WTC11 (cell line): ENCODE measurements around the gene RNF145. TPM values are rescaled to one million over a fixed set of nuclear protein-coding genes. Genes with fewer than 3 reads are reported as not detected.

ENCODE experiments used
- ATAC-seq: fragments of 200-7000 bp; cut with Tn5 transposase; 2 replicates; pipeline ENCODE4 v1.10.0; 2021; ENCODE audit warnings: mild to moderate bottlenecking, moderate library complexity
- CTCF ChIA-PET: fragments of 300-600 bp; sonication (Branson Sonifier 250); formaldehyde crosslinking; loops from one replicate; lab custom pipeline; 2021; ENCODE audit warnings: antibody characterized with exemption; lab: Charles Lee
- POLR2A ChIA-PET: fragments of 350-600 bp; sonication (Branson Sonifier 250); formaldehyde crosslinking; loops from one replicate; lab custom pipeline; 2021; ENCODE audit warnings: antibody characterized with exemption; lab: Charles Lee
- DNase-seq: peaks from one replicate; pipeline ENCODE4 v3.0.0; 2021; ENCODE audit warnings: low spot score
- H3K27ac Mint-ChIP-seq: 2 replicates; pipeline ENCODE4 v1.8.0; 2021; ENCODE audit warnings: mixed read lengths
- H3K27me3 Mint-ChIP-seq: 2 replicates; pipeline ENCODE4 v1.8.0; 2021; ENCODE audit warnings: low read depth, mild to moderate bottlenecking, moderate library complexity, mixed read lengths
- H3K36me3 Mint-ChIP-seq: 2 replicates; pipeline ENCODE4 v1.8.0; 2021; ENCODE audit warnings: mixed read lengths
- H3K4me1 Mint-ChIP-seq: 2 replicates; pipeline ENCODE4 v1.8.0; 2022; ENCODE audit warnings: mixed read lengths
- H3K4me3 Mint-ChIP-seq: 2 replicates; pipeline ENCODE4 v1.8.0; 2021; ENCODE audit warnings: mild to moderate bottlenecking, moderate library complexity, mixed read lengths
- H3K9me3 Mint-ChIP-seq: 2 replicates; pipeline ENCODE4 v1.8.0; 2021; ENCODE audit warnings: mixed read lengths
- EMX1 ChIP-seq: fragments of 250-450 bp; sonication (Bioruptor Pico); IDR thresholded peaks from 2 replicates; pipeline ENCODE4 v1.8.0; 2021; ENCODE audit warnings: mild to moderate bottlenecking
- IRF2 ChIP-seq: sonication (generic); formaldehyde crosslinking; IDR thresholded peaks from 2 replicates; pipeline ENCODE4 v1.8.0; 2022; ENCODE audit warnings: low read depth, missing genetic modification reagents, borderline replicate concordance
- MYBL2 ChIP-seq: sonication (generic); formaldehyde crosslinking; IDR thresholded peaks from 2 replicates; pipeline ENCODE4 v1.8.1; 2023; ENCODE audit warnings: mild to moderate bottlenecking, moderate library complexity, missing genetic modification reagents
- NR1H2 ChIP-seq: sonication (generic); formaldehyde crosslinking; IDR thresholded peaks from 2 replicates; pipeline ENCODE4 v1.9.0; 2021; ENCODE audit warnings: mild to moderate bottlenecking, moderate library complexity, missing genetic modification reagents
- RELA ChIP-seq: sonication (generic); formaldehyde crosslinking; IDR thresholded peaks from 2 replicates; pipeline ENCODE4 v1.8.1; 2022; ENCODE audit warnings: missing genetic modification reagents, mild to moderate bottlenecking, borderline replicate concordance
- SMAD4 ChIP-seq: sonication (generic); formaldehyde crosslinking; IDR thresholded peaks from 2 replicates; pipeline ENCODE4 v1.8.0; 2022; ENCODE audit warnings: mild to moderate bottlenecking, missing genetic modification reagents
- SP1 ChIP-seq: sonication (generic); formaldehyde crosslinking; conservative IDR thresholded peaks from 2 replicates; pipeline ENCODE4 v1.8.1; 2022; ENCODE audit warnings: missing genetic modification reagents
- TCF7 ChIP-seq: sonication (generic); formaldehyde crosslinking; IDR thresholded peaks from 2 replicates; pipeline ENCODE4 v1.8.0; 2022; ENCODE audit warnings: mild to moderate bottlenecking, low read depth, missing genetic modification reagents, moderate library complexity
- ZNF219 ChIP-seq: sonication (generic); formaldehyde crosslinking; IDR thresholded peaks from 2 replicates; pipeline ENCODE4 v1.8.0; 2023; ENCODE audit warnings: missing genetic modification reagents, mild to moderate bottlenecking, borderline replicate concordance
- ZNF263 ChIP-seq: sonication (generic); formaldehyde crosslinking; IDR thresholded peaks from 2 replicates; pipeline ENCODE4 v1.8.1; 2022; ENCODE audit warnings: low read depth, mild to moderate bottlenecking, moderate library complexity, missing genetic modification reagents
- ZNF671 ChIP-seq: fragments of 250-450 bp; sonication (Bioruptor Pico); IDR thresholded peaks from 2 replicates; pipeline ENCODE4 v1.8.0; 2021; ENCODE audit warnings: mild to moderate bottlenecking
- total RNA-seq: library from RNA; stranded (reverse); gene quantifications from 3 replicates; pipeline ENCODE4 v1.2.3, GENCODE V29; 2021
- TF ChIP-seq, protein P1 (sequence below): sonication (generic); formaldehyde crosslinking; IDR thresholded peaks from 2 replicates; pipeline ENCODE4 v1.8.1; 2023; ENCODE audit warnings: mild to moderate bottlenecking, moderate library complexity, missing genetic modification reagents
- TF ChIP-seq, protein P2 (sequence below): sonication (generic); formaldehyde crosslinking; IDR thresholded peaks from 2 replicates; pipeline ENCODE4 v1.8.0; 2022; ENCODE audit warnings: missing genetic modification reagents
- TF ChIP-seq, protein P3 (sequence below): sonication (generic); formaldehyde crosslinking; IDR thresholded peaks from 2 replicates; pipeline ENCODE4 v1.8.0; 2023; ENCODE audit warnings: missing genetic modification reagents, mild to moderate bottlenecking, borderline replicate concordance
- TF ChIP-seq, protein P4 (sequence below): sonication (generic); formaldehyde crosslinking; IDR thresholded peaks from 2 replicates; pipeline ENCODE4 v1.8.1; 2023; ENCODE audit warnings: mild to moderate bottlenecking, missing genetic modification reagents, moderate library complexity
- TF ChIP-seq, protein P5 (sequence below): sonication (generic); formaldehyde crosslinking; IDR thresholded peaks from 2 replicates; pipeline ENCODE4 v1.8.0; 2022; ENCODE audit warnings: mild to moderate bottlenecking, missing genetic modification reagents
- TF ChIP-seq, protein P6 (sequence below): sonication (generic); formaldehyde crosslinking; IDR thresholded peaks from 2 replicates; pipeline ENCODE4 v1.8.1; 2022; ENCODE audit warnings: mild to moderate bottlenecking, moderate library complexity, missing genetic modification reagents

The RNF145 gene
- total RNA-seq, 1 experiment from 2014 or later = 76.8 TPM

DNA sequence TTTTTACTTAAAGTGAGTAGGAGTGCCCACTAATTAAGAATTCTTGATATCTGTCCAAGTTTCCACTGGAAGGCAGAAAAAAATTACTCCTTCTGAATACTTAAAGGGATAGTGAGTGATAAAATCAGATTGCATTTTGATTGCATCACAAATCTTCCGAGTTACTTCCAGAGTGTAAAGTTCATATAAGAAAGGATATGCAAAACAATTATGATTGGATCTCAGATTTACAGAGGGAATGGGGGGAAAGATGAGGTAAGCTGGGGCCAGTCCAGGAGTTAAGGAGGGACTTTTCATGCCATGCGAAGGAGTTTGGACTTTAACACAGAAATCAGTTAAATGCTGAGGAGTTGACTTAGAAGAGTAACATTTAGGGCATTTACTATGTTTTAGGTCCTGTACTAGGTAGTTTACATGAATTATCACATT, 9.3 kb upstream of the RNF145 start:
- TF ChIP-seq ZNF671 (CRISPR knock-in tag) (no peak), IRF2 (CRISPR knock-in tag) (no peak)
- Mint-ChIP-seq H3K4me1 (no peaks in the 10 kb centered on the region), H3K27ac (no peak overlapping the region), H3K27me3 (peaks cover 49% of the 10 kb centered on the region), H3K36me3 (no peaks in the 10 kb centered on the region), H3K9me3 (no peaks in the 10 kb centered on the region), H3K4me3 (no peak overlapping the region)
- ATAC-seq = no peak
- ChIA-PET CTCF (no interaction called here), POLR2A (no interaction called here)
- DNase-seq = no peak

DNA sequence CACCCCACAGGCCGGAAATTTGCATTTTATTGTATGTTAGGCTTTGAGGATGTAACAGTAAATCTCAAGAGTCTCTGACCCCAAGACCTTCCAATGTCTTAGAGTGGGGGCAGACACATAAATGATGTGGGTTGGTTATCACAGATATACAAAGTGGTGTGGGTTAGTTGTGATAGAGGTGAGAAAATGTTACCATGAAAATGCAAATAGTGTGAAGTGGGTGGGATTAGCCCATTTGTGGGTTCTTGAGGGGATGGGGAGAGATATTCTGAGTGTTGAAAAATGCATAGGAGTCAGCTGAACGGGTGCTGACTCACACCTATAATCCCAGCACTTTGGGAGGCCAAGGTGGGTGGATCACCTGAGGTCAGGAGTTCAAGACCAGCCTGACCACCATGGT, 7.9 kb upstream of the RNF145 start:
- TF ChIP-seq SP1 (CRISPR knock-in tag) = no peak
- TF ChIP-seq, protein P1, sequence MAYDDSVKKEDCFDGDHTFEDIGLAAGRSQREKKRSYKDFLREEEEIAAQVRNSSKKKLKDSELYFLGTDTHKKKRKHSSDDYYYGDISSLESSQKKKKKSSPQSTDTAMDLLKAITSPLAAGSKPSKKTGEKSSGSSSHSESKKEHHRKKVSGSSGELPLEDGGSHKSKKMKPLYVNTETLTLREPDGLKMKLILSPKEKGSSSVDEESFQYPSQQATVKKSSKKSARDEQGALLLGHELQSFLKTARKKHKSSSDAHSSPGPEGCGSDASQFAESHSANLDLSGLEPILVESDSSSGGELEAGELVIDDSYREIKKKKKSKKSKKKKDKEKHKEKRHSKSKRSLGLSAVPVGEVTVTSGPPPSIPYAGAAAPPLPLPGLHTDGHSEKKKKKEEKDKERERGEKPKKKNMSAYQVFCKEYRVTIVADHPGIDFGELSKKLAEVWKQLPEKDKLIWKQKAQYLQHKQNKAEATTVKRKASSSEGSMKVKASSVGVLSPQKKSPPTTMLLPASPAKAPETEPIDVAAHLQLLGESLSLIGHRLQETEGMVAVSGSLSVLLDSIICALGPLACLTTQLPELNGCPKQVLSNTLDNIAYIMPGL = no peak
- no peak for TF ChIP-seq ZNF219 (CRISPR knock-in tag)
- TF ChIP-seq MYBL2 (CRISPR knock-in tag) = no peak
- TF ChIP-seq EMX1 (CRISPR knock-in tag) = no peak
- TF ChIP-seq, protein P2, sequence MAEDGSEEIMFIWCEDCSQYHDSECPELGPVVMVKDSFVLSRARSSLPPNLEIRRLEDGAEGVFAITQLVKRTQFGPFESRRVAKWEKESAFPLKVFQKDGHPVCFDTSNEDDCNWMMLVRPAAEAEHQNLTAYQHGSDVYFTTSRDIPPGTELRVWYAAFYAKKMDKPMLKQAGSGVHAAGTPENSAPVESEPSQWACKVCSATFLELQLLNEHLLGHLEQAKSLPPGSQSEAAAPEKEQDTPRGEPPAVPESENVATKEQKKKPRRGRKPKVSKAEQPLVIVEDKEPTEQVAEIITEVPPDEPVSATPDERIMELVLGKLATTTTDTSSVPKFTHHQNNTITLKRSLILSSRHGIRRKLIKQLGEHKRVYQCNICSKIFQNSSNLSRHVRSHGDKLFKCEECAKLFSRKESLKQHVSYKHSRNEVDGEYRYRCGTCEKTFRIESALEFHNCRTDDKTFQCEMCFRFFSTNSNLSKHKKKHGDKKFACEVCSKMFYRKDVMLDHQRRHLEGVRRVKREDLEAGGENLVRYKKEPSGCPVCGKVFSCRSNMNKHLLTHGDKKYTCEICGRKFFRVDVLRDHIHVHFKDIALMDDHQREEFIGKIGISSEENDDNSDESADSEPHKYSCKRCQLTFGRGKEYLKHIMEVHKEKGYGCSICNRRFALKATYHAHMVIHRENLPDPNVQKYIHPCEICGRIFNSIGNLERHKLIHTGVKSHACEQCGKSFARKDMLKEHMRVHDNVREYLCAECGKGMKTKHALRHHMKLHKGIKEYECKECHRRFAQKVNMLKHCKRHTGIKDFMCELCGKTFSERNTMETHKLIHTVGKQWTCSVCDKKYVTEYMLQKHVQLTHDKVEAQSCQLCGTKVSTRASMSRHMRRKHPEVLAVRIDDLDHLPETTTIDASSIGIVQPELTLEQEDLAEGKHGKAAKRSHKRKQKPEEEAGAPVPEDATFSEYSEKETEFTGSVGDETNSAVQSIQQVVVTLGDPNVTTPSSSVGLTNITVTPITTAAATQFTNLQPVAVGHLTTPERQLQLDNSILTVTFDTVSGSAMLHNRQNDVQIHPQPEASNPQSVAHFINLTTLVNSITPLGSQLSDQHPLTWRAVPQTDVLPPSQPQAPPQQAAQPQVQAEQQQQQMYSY (CRISPR knock-in tag) = no peak
- TF ChIP-seq NR1H2 (CRISPR knock-in tag) = no peak
- no peak for TF ChIP-seq SMAD4
- TF ChIP-seq, protein P3, sequence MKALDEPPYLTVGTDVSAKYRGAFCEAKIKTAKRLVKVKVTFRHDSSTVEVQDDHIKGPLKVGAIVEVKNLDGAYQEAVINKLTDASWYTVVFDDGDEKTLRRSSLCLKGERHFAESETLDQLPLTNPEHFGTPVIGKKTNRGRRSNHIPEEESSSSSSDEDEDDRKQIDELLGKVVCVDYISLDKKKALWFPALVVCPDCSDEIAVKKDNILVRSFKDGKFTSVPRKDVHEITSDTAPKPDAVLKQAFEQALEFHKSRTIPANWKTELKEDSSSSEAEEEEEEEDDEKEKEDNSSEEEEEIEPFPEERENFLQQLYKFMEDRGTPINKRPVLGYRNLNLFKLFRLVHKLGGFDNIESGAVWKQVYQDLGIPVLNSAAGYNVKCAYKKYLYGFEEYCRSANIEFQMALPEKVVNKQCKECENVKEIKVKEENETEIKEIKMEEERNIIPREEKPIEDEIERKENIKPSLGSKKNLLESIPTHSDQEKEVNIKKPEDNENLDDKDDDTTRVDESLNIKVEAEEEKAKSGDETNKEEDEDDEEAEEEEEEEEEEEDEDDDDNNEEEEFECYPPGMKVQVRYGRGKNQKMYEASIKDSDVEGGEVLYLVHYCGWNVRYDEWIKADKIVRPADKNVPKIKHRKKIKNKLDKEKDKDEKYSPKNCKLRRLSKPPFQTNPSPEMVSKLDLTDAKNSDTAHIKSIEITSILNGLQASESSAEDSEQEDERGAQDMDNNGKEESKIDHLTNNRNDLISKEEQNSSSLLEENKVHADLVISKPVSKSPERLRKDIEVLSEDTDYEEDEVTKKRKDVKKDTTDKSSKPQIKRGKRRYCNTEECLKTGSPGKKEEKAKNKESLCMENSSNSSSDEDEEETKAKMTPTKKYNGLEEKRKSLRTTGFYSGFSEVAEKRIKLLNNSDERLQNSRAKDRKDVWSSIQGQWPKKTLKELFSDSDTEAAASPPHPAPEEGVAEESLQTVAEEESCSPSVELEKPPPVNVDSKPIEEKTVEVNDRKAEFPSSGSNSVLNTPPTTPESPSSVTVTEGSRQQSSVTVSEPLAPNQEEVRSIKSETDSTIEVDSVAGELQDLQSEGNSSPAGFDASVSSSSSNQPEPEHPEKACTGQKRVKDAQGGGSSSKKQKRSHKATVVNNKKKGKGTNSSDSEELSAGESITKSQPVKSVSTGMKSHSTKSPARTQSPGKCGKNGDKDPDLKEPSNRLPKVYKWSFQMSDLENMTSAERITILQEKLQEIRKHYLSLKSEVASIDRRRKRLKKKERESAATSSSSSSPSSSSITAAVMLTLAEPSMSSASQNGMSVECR = no peak
- TF ChIP-seq, protein P4, sequence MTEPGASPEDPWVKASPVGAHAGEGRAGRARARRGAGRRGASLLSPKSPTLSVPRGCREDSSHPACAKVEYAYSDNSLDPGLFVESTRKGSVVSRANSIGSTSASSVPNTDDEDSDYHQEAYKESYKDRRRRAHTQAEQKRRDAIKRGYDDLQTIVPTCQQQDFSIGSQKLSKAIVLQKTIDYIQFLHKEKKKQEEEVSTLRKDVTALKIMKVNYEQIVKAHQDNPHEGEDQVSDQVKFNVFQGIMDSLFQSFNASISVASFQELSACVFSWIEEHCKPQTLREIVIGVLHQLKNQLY (CRISPR knock-in tag) = no peak
- no peak for TF ChIP-seq ZNF263 (CRISPR knock-in tag)
- TF ChIP-seq, protein P5, sequence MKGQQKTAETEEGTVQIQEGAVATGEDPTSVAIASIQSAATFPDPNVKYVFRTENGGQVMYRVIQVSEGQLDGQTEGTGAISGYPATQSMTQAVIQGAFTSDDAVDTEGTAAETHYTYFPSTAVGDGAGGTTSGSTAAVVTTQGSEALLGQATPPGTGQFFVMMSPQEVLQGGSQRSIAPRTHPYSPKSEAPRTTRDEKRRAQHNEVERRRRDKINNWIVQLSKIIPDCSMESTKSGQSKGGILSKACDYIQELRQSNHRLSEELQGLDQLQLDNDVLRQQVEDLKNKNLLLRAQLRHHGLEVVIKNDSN (CRISPR knock-in tag) = no peak
- no peak for TF ChIP-seq TCF7 (CRISPR knock-in tag)
- TF ChIP-seq, protein P6, sequence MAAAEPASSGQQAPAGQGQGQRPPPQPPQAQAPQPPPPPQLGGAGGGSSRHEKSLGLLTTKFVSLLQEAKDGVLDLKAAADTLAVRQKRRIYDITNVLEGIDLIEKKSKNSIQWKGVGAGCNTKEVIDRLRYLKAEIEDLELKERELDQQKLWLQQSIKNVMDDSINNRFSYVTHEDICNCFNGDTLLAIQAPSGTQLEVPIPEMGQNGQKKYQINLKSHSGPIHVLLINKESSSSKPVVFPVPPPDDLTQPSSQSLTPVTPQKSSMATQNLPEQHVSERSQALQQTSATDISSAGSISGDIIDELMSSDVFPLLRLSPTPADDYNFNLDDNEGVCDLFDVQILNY = no peak
- no peak for TF ChIP-seq RELA (CRISPR knock-in tag)
- TF ChIP-seq, all 79 proteins: peak for 0
- Mint-ChIP-seq H3K27ac (no peak overlapping the region), H3K36me3 (no peaks in the 10 kb centered on the region), H3K4me3 (no peak overlapping the region), H3K4me1 (no peaks in the 10 kb centered on the region), H3K9me3 (no peaks in the 10 kb centered on the region), H3K27me3 (peaks cover 36% of the 10 kb centered on the region)
- DNase-seq (no peak), ATAC-seq (no peak)
- CTCF ChIA-PET = interaction anchor here (1.1 kb wide), 1 partner anchor 60 kb away, joined by 4 read pairs; no protein-coding TSS in a partner anchor
- POLR2A ChIA-PET = interaction anchor here (0.6 kb wide), 1 partner anchor 9 kb away, joined by 3 read pairs; no protein-coding TSS in a partner anchor
